ENCODE results near the gene ARVCF.
A peak's percentile ranks its signal among the peaks of the same experiment; 100 is the strongest.

ARVCF gene

GRCh38 chr22:19970479-19971275 lies 45.9 kb downstream of the ARVCF start:
- peak; percentile 45 for DNase-seq

DNA sequence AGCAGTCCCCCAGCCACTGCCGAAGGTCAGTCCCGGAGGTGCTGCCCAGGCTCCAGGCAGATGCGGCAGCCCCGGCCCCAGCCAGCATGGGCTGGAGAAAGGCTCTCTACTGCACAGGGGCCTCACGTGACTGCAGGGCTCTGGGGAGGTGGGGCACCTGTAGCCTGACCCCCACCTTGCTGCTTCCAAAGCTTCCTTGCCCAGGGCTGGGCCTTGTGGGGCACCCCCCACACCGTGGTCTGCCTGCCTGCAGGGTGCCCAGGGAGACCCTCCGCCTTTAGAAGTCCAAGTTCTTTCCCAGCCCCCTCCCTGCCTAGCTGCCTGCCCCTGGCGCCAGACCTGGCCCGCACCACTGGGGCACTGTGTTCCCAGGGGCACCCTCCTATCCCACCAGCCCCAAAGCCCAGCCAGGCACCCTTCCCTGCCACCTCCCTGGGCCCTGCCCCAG lies 46.6 kb downstream of the ARVCF start:
- DNase-seq: no peak

GRCh38 chr22:19969141-19969928 lies 47.3 kb downstream of the ARVCF start:
- no peak for DNase-seq

DNA sequence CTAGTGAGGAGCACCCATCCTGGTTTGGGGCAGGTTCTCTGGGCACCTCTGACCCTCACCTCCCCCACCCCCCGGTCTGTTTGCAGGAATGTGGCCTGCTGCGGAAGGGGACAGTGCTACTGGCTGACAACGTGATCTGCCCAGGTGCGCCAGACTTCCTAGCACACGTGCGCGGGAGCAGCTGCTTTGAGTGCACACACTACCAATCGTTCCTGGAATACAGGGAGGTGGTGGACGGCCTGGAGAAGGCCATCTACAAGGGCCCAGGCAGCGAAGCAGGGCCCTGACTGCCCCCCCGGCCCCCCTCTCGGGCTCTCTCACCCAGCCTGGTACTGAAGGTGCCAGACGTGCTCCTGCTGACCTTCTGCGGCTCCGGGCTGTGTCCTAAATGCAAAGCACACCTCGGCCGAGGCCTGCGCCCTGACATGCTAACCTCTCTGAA lies 48.2 kb downstream of the ARVCF start:
- no peak for DNase-seq

DNA sequence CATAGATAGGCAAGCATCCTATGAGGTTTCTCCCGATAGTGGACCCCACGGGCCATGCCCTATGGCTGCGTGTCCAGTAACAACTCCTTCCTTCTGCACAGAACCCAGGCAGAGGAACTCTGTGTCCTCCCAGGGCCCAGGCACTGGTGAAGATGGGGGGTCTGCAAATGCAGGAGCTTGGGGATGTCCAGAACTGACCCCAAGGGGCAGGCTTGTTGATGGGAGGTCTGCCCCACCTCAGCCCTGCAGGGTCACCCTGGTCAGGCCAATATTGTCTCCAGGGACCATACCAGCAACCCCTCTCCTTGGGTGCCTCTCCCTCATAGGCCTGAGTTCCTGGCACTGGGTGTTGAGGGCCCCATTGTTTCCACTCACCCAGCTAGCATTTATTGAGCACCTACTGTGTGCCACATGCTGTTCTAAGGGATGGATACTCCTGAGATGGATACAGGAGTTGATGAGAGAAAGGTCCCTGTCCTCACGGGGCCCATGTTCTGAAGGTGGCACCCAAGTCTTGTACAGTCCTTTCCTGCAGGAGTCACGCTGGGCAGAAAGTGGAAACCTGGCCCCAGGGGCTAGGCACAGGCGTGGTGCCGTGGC lies 48.7 kb downstream of the ARVCF start:
- no peak for DNase-seq

DNA sequence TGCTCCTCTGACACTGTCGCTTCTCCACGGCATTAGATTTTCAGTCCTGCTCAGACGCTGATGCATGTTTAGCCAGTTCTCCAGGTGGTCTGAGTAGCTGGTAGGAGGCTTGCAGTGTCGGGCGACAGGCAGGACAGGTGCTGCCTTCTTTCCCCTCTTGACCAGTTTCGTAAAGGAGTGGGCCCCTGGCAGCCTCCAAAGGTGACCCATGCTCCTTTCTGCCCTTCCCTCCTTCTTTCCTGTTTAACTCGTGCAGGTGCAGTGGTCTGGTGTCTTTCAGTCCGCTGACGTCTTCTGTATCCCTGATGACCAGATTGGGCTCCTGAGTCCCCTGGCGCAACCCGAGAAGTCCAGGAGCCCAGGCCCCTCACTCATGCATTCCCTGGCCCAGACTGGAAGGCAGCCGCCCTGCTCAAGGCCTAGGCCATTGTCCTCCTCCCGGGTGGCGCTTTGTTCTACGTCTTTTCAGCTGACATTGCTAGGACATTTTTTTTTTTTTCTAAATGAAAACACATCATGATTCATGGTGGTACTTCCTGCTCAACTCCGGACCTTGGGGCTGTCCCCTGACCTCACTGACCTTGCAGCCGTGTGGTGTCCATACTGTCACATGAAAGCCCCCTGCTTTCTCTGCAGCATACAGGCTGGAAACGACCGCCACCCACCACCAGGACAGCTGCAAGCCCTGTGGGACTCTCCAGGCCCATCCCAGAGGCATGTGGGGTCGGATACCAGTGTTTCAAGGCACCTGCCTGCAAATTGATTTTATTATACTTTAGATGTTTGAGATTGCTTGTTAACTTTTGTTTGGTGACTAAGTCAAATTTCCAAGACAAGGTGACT lies 49.5 kb downstream of the ARVCF start:
- DNase-seq: no peak

- peak; percentile 14 for DNase-seq
These were observed 50.6 kb downstream of the ARVCF start for GRCh38 chr22:19965771-19966709.

GRCh38 chr22:19964701-19965386 lies 51.8 kb downstream of the ARVCF start:
- no peak for DNase-seq

GRCh38 chr22:19963863-19964642 lies 52.6 kb downstream of the ARVCF start:
- no peak for DNase-seq

GRCh38 chr22:19962909-19963806 lies 53.5 kb downstream of the ARVCF start:
- DNase-seq: peak; percentile 27

DNA sequence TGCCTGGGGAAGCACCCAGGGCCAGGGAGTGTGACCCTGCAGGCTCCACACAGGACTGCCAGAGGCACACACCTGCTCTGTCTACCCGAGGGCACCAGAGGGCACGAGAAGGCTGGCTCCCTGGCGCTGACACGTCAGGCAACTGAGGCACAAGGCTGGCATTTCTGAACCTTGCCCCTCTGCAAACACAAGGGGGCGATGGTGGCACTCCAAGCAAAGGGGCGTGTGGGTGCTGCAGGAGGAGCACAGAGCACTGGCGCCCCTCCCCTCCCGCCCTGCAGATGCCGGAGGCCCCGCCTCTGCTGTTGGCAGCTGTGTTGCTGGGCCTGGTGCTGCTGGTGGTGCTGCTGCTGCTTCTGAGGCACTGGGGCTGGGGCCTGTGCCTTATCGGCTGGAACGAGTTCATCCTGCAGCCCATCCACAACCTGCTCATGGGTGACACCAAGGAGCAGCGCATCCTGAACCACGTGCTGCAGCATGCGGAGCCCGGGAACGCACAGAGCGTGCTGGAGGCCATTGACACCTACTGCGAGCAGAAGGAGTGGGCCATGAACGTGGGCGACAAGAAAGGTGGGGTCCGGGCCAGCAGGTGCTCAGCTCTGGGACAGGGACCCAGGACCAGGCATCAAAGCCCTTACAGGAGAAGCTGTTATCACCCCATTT lies 54.2 kb downstream of the ARVCF start:
- DNase-seq: peak; percentile 74

DNA sequence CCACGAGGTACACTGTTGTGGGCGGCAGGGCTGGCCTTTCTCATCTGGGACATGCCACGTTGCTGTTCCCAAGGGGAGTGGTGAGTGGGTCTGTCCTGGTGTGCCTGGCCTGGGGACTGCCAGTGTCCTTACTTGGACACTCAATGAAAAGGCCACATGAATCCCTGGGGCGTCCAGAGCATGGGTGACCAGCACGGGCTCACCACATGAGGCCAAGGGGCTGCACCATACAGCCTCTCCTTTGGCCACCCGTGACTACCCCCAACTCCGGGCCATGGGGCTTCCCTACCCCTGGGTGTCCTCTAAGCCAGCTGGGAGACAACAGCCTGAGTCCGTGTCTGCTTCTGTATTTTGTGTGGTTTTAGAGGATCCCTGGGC lies 54.8 kb downstream of the ARVCF start:
- DNase-seq: no peak

- no peak for DNase-seq
These were observed 55.4 kb downstream of the ARVCF start for GRCh38 chr22:19961201-19961580.

DNA sequence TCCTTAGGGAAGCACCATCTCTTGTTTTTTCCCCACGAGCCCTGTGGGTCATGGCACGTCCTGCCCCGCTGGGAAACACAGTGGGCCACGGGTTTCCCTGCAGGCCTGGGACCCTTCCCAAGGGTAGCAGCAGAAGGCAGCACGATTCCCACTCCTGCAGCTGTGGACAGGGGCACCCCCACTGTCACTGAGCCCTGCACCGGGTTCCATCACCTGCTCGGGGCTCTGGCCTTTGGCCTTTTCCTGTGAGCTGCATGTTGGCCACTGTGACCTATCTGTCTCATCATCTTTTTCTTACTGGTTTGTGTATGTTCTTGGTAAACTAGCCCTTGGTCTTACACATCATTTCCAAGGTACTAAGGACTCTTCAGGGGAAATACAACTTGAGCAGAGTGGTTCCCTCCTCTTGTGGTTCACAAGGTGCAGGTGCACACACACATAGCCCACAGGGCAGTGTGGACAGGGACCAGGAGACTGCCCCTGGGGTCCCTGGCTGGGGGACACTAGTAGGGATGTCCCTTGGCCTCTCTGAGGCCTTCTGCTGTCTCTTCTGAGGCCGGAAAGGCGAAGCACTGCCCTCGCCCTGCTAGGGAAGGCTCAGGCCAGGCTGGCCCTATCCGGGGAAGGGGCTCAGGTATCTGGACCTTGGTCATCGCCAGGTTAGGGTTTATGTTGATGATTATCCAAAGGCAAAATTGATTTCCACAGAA lies 56.0 kb downstream of the ARVCF start:
- no peak for DNase-seq

- DNase-seq: no peak
These were observed 56.8 kb downstream of the ARVCF start for GRCh38 chr22:19959587-19960490.

GRCh38 chr22:19959043-19959586 lies 57.5 kb downstream of the ARVCF start:
- peak; percentile 59 for DNase-seq
